H1 (cell line): Measurements from ENCODE around the gene EPHA10. TPM values are rescaled to one million over a fixed set of nuclear protein-coding genes. Genes with fewer than 3 reads are reported as not detected.

ENCODE experiments used
- CTCF ChIA-PET: fragments of 300-600 bp; sonication (Branson Sonifier 250); formaldehyde crosslinking; loops from one replicate; lab custom pipeline; 2021; ENCODE audit not compliant: partially characterized antibody; lab: Charles Lee
- POLR2A ChIA-PET: fragments of 300-600 bp; sonication (Branson Sonifier 250); formaldehyde crosslinking; loops from one replicate; lab custom pipeline; 2021; ENCODE audit warnings: inconsistent platforms; ENCODE audit not compliant: partially characterized antibody; lab: Charles Lee
- DNase-seq, 2 experiments: peaks; one replicate each; pipeline versions ENCODE4 v3.0.0 to v3.0.0-alpha.2; 2010 to 2022; ENCODE audit warnings: low spot score in 2 of 2, low read depth in 1 of 2, mixed read lengths in 1 of 2
- FAIRE-seq: peaks from 2 replicates; lab custom pipeline; 2011; peaks lifted over from hg19 to GRCh38; lab: Jason Lieb, UNC
- H2AFZ ChIP-seq: 2 replicates; pipeline ENCODE4 v1.8.1; 2012; ENCODE audit warnings: low read length, inconsistent platforms
- H2AK5ac ChIP-seq: 2 replicates; pipeline ENCODE4 v1.6.1; 2013; ENCODE audit warnings: low read depth, low read length
- H2BK120ac ChIP-seq: replicated peaks from 2 replicates; pipeline ENCODE3; 2013; ENCODE audit warnings: low read depth, low read length, inconsistent platforms
- H2BK12ac ChIP-seq: 2 replicates; pipeline ENCODE4 v1.6.1; 2013; ENCODE audit warnings: low read depth, low read length
- H2BK15ac ChIP-seq: 2 replicates; pipeline ENCODE4 v1.6.1; 2013; ENCODE audit warnings: low read length
- H2BK20ac ChIP-seq: 2 replicates; pipeline ENCODE4 v1.6.1; 2013; ENCODE audit warnings: low read length
- H2BK5ac ChIP-seq: 2 replicates; pipeline ENCODE4 v1.6.1; 2013; ENCODE audit warnings: low read depth, low read length
- H3K14ac ChIP-seq: 2 replicates; pipeline ENCODE4 v1.6.1; 2013; ENCODE audit warnings: inconsistent platforms; ENCODE audit not compliant: insufficient read length
- H3K18ac ChIP-seq: 2 replicates; pipeline ENCODE4 v1.6.1; 2013; ENCODE audit warnings: low read length; ENCODE audit errors: extremely low read depth
- H3K23ac ChIP-seq: 2 replicates; pipeline ENCODE4 v1.6.1; 2013; ENCODE audit warnings: inconsistent platforms; ENCODE audit not compliant: insufficient read length
- H3K23me2 ChIP-seq: 2 replicates; pipeline ENCODE4 v1.6.1; 2013; ENCODE audit warnings: low read depth, low read length
- H3K27ac ChIP-seq: 2 replicates; pipeline ENCODE4 v1.6.1; 2011; ENCODE audit warnings: low read depth, low read length, inconsistent platforms
- H3K27me3 ChIP-seq, 4 experiments: replicated peaks in 1 of 4; 1 replicate in 1 of 4; 2 replicates in 3 of 4; pipeline versions ENCODE4 v1.6.1 to v1.8.1; 2011 to 2013; ENCODE audit warnings: low read length in 3 of 4, mild to moderate bottlenecking in 3 of 4, inconsistent platforms in 2 of 4, mixed read lengths in 2 of 4, moderate library complexity in 1 of 4; ENCODE audit not compliant: control insufficient read depth in 3 of 4, insufficient read depth in 3 of 4; ENCODE audit errors: extremely low read depth in 1 of 4
- H3K36me3 ChIP-seq, 4 experiments: 2 replicates each; pipeline versions ENCODE4 v1.6.1 to v1.8.1; 2011 to 2013; ENCODE audit warnings: mild to moderate bottlenecking in 4 of 4, low read length in 3 of 4, moderate library complexity in 2 of 4, control low read depth in 1 of 4, inconsistent platforms in 1 of 4; ENCODE audit not compliant: insufficient read depth in 4 of 4, control insufficient read depth in 2 of 4
- H3K4ac ChIP-seq: replicated peaks from 2 replicates; pipeline ENCODE3; 2013; ENCODE audit warnings: low read length, low read depth, mixed read lengths, inconsistent platforms; ENCODE audit not compliant: insufficient read length
- H3K4me1 ChIP-seq, 4 experiments: replicated peaks in 1 of 4; 1 replicate in 1 of 4; 2 replicates in 3 of 4; pipeline versions ENCODE4 v1.6.1 to v1.8.1; 2011 to 2013; ENCODE audit warnings: low read length in 3 of 4, inconsistent platforms in 2 of 4, mixed read lengths in 1 of 4; ENCODE audit not compliant: insufficient read depth in 4 of 4, control insufficient read depth in 3 of 4
- H3K4me2 ChIP-seq, 2 experiments: 2 replicates each; pipeline versions ENCODE4 v1.6.1 to v1.8.1; 2011 to 2013; ENCODE audit warnings: low read depth in 2 of 2, low read length in 2 of 2, control low read depth in 1 of 2, inconsistent platforms in 1 of 2, mild to moderate bottlenecking in 1 of 2; ENCODE audit not compliant: insufficient read depth in 1 of 2
- H3K4me3 ChIP-seq, 4 experiments: fragments of 200-600, 300-600 bp in 1 of 4; sonication (generic), shearing (Covaris generic), sonication (Bioruptor Twin) in 1 of 4; 2 replicates each; pipeline versions ENCODE4 v1.5.1 to v1.8.1; 2011 to 2016; ENCODE audit warnings: low read length in 4 of 4, low read depth in 3 of 4, control low read depth in 2 of 4, inconsistent platforms in 2 of 4, mild to moderate bottlenecking in 2 of 4, mixed read lengths in 1 of 4, moderate library complexity in 1 of 4; ENCODE audit not compliant: insufficient read depth in 2 of 4; ENCODE audit errors: extremely low read depth in 1 of 4
- H3K56ac ChIP-seq: replicated peaks from 2 replicates; pipeline ENCODE3; 2013; ENCODE audit warnings: low read depth, mild to moderate bottlenecking, mixed read lengths, low read length, inconsistent platforms; ENCODE audit not compliant: insufficient read length
- H3K79me1 ChIP-seq: 2 replicates; pipeline ENCODE4 v1.6.1; 2013; ENCODE audit warnings: low read depth, low read length, control low read depth
- H3K79me2 ChIP-seq, 2 experiments: 2 replicates each; pipeline versions ENCODE4 v1.6.1 to v1.8.1; 2012 to 2013; ENCODE audit warnings: low read length in 2 of 2, mild to moderate bottlenecking in 2 of 2, inconsistent platforms in 1 of 2; ENCODE audit not compliant: insufficient read depth in 2 of 2, control insufficient read depth in 1 of 2
- H3K9ac ChIP-seq, 4 experiments: replicated peaks in 1 of 4; 1 replicate in 1 of 4; 2 replicates in 3 of 4; pipeline versions ENCODE4 v1.6.1 to v1.8.1; 2011 to 2013; ENCODE audit warnings: low read depth in 3 of 4, low read length in 3 of 4, control low read depth in 2 of 4, mild to moderate bottlenecking in 2 of 4, moderate library complexity in 2 of 4, inconsistent platforms in 1 of 4; ENCODE audit errors: extremely low read depth in 1 of 4
- H3K9me3 ChIP-seq, 2 experiments: 2 replicates each; pipeline versions ENCODE4 v1.6.1 to v1.8.1; 2012 to 2013; ENCODE audit warnings: mild to moderate bottlenecking in 2 of 2, moderate library complexity in 2 of 2, control low read depth in 1 of 2, inconsistent platforms in 1 of 2, low read depth in 1 of 2, low read length in 1 of 2, mixed read lengths in 1 of 2; ENCODE audit not compliant: insufficient read depth in 2 of 2
- H4K20me1 ChIP-seq, 2 experiments: replicated peaks in 1 of 2; 2 replicates each; pipeline versions ENCODE3 to v1.8.1; 2011 to 2013; ENCODE audit warnings: inconsistent platforms in 2 of 2, low read length in 2 of 2, mild to moderate bottlenecking in 1 of 2; ENCODE audit not compliant: insufficient read depth in 2 of 2, control insufficient read depth in 1 of 2
- H4K5ac ChIP-seq: 2 replicates; pipeline ENCODE4 v1.6.1; 2013; ENCODE audit warnings: low read length, low read depth, mixed read lengths, inconsistent platforms; ENCODE audit not compliant: insufficient read length
- H4K8ac ChIP-seq: 2 replicates; pipeline ENCODE4 v1.8.0; 2013; ENCODE audit warnings: mild to moderate bottlenecking, moderate library complexity, low read length, inconsistent platforms; ENCODE audit not compliant: insufficient read depth; ENCODE audit errors: extremely low read depth
- H4K91ac ChIP-seq: replicated peaks from 2 replicates; pipeline ENCODE3; 2013; ENCODE audit warnings: low read length, mixed read lengths, inconsistent platforms; ENCODE audit not compliant: insufficient read length
- CREB1 ChIP-seq: IDR thresholded peaks from 2 replicates; pipeline ENCODE4 v1.6.1; 2012; ENCODE audit warnings: inconsistent platforms
- EP300 ChIP-seq, 2 experiments: IDR thresholded peaks; 1 replicate in 1 of 2; 2 replicates in 1 of 2; pipeline ENCODE4 v1.6.1; 2011 to 2012; ENCODE audit warnings: low read depth in 2 of 2, low read length in 2 of 2, mild to moderate bottlenecking in 2 of 2, borderline replicate concordance in 1 of 2, inconsistent platforms in 1 of 2, moderate library complexity in 1 of 2
- POLR2A ChIP-seq, 2 experiments: IDR thresholded peaks; 1 replicate in 1 of 2; 2 replicates in 1 of 2; pipeline ENCODE4 v1.6.1; 2011; ENCODE audit warnings: low read depth in 2 of 2, low read length in 2 of 2, mild to moderate bottlenecking in 2 of 2; ENCODE audit errors: control extremely low read depth in 1 of 2
- TAF7 ChIP-seq: optimal IDR thresholded peaks from 2 replicates; pipeline ENCODE3; 2011; ENCODE audit warnings: low read depth, mild to moderate bottlenecking, inconsistent platforms, low read length, moderate library complexity, borderline replicate concordance
- WGBS, 2 experiments: shearing (Covaris generic) in 1 of 2; methylation state at CpG; one replicate each; pipeline versions ENCODE4 v1.1.6 to v1.1.7; 2013 to 2015; ENCODE audit warnings: low lambda C conversion rate in 2 of 2, mixed read lengths in 2 of 2, inconsistent platforms in 1 of 2, low coverage in 1 of 2, missing lambda C conversion rate in 1 of 2; ENCODE audit not compliant: insufficient replicate concordance in 2 of 2, insufficient coverage in 1 of 2, insufficient read length in 1 of 2; ENCODE audit errors: extremely low coverage in 1 of 2, missing lambda C conversion rate in 1 of 2; 5-methylcytosine and 5-hydroxymethylcytosine counted together
- polyA plus RNA-seq, 7 experiments: library from polyadenylated mRNA; depleted of rRNA in 3 of 7; stranded (reverse) in 5 of 7; unstranded in 2 of 7; fragments of >200 nt in 5 of 7; fragments of 200-250 nt in 2 of 7; gene quantifications; 1 replicate in 5 of 7; 2 replicates in 1 of 7; 4 replicates in 1 of 7; pipeline versions ENCODE4 v1.2.1 to v1.2.3, GENCODE V29; 2011 to 2013; ENCODE audit warnings: missing spikeins in 2 of 7, mixed read lengths in 2 of 7
- total RNA-seq: library from RNA; stranded (reverse); fragmentation: NEBNext Ultra II Directional; extraction: Animal tissue kit (Norgen Biotek cat#: 25700); gene quantifications from 2 replicates; pipeline ENCODE4 v1.2.1, GENCODE V29; 2021

EPHA10 gene
- total and polyA plus RNA-seq, 2 of the 8 experiments (the other 6 are each of a cell fraction or from before 2014, with no cell fraction given) = 0.54 to 1.0 TPM

DNA sequence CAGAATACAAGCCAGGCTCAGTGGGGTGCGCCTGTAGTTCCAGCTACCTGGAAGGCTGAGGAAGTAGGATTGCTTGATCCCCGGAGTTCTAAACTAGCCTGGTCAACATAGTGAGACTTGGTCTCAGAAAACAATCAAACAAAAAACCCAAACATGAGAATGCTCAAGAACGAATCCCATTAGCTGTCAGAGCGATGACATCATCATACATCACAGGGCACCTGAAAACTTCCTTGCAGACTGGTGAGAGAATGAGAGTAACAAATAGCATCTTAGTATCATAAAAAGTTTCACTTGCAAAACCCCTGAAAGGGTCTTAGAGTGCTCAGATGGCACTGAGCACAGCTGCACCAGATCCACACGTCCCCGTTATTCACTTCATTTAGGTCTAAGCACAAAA is 93.7 kb downstream of the EPHA10 start:
- Histone ChIP-seq H4K5ac (no peak overlapping the region), H2BK20ac (no peak overlapping the region), H2AK5ac (no peak overlapping the region), H3K4ac (no peak overlapping the region), H3K27me3 (peaks cover 0 to 2% (median 0%) of the 10 kb centered on the region in 4 experiments; a peak in 1 of 7 replicates), H3K79me1 (no peaks in the 10 kb centered on the region), H4K20me1 (no peaks in the 10 kb centered on the region), H2BK15ac (no peak overlapping the region), H3K23me2 (no peaks in the 10 kb centered on the region; the same call in 1 of the 2 replicates), H3K27ac (no peak overlapping the region), H4K8ac (no peak overlapping the region), H3K56ac (no peak overlapping the region), H2BK12ac (no peak overlapping the region), H3K14ac (no peak overlapping the region), H3K36me3 (no peaks in the 10 kb centered on the region), H3K9me3 (no peaks in the 10 kb centered on the region), H3K9ac (no peak overlapping the region), H3K4me1 (peaks cover 0 to 10% (median 1%) of the 10 kb centered on the region in 4 experiments; a peak in 3 of 7 replicates), H3K18ac (no peak overlapping the region), H3K79me2 (no peaks in the 10 kb centered on the region), H4K91ac (no peak overlapping the region), H2AFZ (no peak overlapping the region), H3K4me3 (no peak overlapping the region), H3K23ac (no peak overlapping the region), H2BK5ac (no peak overlapping the region), H3K4me2 (no peak overlapping the region), H2BK120ac (no peak overlapping the region)
- ChIA-PET CTCF (interaction anchor here (0.6 to 20.8 kb wide), 5 partner anchors 11 to 204 kb away, joined by 3 to 400 read pairs (median 3); no protein-coding TSS in a partner anchor), POLR2A (interaction anchor here (0.6 kb wide), 1 partner anchor 295 kb away, joined by 3 read pairs; no protein-coding TSS in a partner anchor)
- no peak for TF ChIP-seq POLR2A (IDR thresholded peaks at IDR 0.05; ENCODE audit: control extremely low read depth in 1 of 2, low read depth in 2 of 2, low read length in 2 of 2)
- 0 out of 2 replicates have a peak, but pooled peaks have one; percentile 18 for TF ChIP-seq CREB1
- TF ChIP-seq EP300 (IDR thresholded peaks at IDR 0.05; ENCODE audit: borderline replicate concordance in 1 of 2, low read depth in 2 of 2, low read length in 2 of 2) = no peak
- TF ChIP-seq TAF7 = no peak
- DNase-seq = no peak
- 66% methylated on average over 6 of the region's 6 CpGs; no CpG with 5 or more reads in 1 of the 2 experiments for WGBS, 2 experiments
- no peak for FAIRE-seq
